Lung microvascular endothelial cell (primary cell): ENCODE results near the gene PBRM1. TPM values are rescaled to one million over a fixed set of nuclear protein-coding genes. Genes with fewer than 3 reads are reported as not detected.
"Not testable (repeated sequence)": the region's sequence is repeated elsewhere in the genome, so short reads cannot be mapped to it uniquely, and the experiment has no call there.

ENCODE experiments used
- DNase-seq, 2 donors: peaks; one replicate each; pipeline versions ENCODE4 v3.0.0 to v3.0.0-alpha.2; 2010; ENCODE audit warnings: low read depth in 2 of 2
- total RNA-seq: library from RNA; depleted of rRNA; stranded (reverse); fragments of >200 nt; gene quantifications from 2 replicates; pipeline ENCODE4 v1.2.1, GENCODE V29; 2014

Gene PBRM1
- total RNA-seq, result 42.7 and 53.2 TPM in 2 replicates

DNA sequence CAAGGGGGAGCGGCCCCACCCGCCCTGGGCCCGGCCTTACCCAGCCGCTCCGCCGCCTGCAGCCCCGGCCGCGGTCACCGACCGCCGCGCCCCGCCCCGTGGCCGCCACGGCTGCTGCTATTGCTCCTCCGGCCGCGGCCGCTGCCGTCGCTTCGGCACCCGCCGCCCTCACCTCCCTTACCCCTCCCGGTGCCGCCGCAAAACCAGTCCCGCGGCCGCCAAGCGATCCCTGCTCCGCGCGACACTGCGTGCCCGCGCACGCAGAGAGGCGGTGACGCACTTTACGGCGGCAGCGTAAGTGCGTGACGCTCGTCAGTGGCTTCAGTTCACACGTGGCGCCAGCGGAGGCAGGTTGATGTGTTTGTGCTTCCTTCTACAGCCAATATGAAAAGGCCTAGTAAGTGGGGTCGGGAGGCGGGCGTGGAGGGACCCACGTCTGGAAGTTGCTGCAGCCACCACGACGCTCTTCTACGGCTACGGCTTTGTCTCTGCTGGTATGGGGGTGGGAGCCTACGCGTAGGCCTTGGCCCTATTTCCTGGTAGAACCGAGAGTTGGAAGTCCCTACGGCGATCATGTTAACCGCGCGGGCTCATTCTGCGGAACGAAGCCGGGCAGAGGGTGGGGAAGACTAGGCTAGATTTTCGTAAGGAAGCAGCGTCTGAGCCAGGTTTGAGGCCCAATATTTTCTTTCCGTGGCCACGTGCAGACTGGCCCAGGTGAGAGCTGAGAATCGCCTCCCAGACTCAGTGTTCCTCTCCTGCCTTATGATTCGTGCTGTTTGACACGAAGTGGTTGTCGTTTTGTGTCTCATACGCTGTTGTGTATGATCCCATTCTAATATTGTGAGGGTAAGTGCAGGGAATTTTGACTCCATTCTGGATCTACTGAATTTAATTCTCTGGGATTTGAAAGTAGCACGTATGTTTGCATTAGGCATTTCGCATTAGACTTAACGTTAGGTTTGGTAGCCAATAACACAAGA, at the start of gene PBRM1, which contains the start of gene GNL3:
Gene PBRM1 (minus strand): TSS at position 205 of the 983 bp plus-strand sequence.
Gene GNL3 (plus strand): TSS at position 324 of the 983 bp plus-strand sequence. CDS start 61 bp downstream, at position 385.
- DNase-seq, result peak; percentile 97 to 98

DNA sequence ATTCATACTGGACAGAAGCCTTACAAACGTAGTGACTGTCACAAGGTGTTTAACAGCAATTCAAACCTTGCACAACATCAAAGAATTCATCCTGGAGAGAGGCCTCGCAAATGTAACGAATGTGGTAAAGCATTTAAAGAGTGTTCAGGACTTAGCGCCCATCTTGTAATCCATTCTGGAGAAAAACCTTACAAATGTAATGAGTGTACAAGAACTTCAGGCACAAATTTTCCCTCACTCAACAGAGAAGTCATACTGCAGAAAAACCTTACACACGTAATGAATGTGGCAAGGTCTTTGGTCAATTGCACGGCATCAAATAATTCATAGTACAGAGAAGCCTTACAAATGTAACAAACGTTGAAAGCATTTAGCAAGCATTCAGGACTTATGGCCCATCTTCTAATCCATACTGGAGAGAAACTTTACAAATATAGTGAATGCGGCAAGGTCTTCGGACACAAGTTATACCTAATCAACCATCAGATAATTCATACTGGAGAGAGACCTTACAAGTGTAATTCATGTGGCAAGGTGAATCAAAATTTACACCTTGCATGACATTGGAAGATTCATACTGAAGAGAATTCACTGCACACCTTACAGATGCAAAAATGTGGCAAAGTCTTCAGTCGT, 47.7 kb upstream of the PBRM1 start:
- no peak for DNase-seq

DNA sequence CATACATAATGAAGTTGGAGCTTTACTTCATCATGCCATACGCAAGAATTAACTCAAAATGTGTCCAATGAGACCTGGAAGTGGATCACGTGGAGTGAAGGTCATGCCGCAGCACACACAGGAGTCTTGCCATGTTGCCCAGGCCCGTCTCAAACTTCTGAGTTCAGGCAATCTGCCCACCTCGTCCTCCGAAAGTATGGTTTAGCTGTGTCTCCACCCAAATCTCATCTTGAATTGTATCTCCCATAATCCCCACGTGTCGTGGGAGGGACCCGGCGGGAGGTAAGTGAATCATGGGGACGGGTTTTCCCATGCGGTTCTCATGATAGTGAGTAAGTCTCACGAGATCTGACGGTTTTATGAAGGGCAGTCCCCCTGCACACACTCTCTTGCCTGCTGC, 45.9 kb upstream of the PBRM1 start:
- DNase-seq, result no peak

DNA sequence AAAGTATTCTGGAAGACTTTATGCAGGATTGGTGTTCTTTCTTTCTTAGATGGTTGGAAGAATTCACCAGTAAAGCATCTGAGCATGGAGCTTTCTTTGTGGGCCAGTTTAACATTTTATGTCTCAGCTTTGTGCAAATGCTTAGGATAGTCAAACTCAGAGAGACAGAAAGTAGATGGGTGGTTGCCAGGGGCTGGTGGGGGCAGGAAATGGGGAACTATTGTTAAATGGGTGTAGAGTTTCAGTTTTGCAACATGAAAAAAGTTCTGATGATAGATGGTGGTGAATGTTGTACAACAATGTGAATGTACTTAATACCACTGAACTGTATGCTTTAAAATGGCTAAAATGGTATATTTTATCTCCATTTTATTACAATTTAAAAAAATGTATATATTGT, 45.0 kb upstream of the PBRM1 start:
- DNase-seq, result peak; percentile 6 to 82

DNA sequence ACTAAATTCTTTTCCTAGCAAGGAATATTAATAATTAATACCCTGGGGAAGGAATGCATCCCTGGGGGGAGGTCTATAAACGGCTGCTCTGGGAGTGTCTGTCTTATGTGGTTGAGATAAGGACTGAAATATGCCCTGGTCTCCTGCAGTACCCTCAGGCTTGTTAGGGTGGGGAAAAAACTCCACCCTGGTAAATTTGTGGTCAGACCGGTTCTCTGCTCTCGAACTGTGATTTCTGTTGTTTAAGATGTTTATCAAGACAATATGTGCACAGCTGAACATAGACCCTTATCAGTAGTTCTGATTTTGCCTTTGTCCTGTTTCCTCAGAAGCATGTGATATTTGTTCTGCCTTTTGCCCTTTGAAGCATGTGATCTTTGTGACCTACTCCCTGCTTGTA, 43.0 kb upstream of the PBRM1 start:
- not testable (repeated sequence) for DNase-seq

DNA sequence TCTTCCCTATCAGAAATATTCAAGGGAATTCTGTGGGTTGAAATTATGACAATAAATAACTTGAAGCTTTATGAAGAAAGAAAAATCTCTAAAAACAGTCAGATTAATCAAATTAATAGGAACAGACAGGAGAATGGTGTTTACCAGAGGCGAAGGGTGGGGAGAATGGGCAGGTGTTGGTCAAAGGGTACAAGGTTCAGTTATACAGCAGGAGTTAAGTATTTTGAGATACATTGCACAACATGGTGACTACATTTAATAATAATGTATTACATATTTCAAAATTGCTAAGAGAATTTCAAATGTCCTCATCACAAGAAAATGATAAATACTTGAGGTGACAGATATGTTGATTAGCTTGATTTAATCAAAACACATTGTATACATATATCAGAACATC, 38.8 kb upstream of the PBRM1 start:
- no peak for DNase-seq

DNA sequence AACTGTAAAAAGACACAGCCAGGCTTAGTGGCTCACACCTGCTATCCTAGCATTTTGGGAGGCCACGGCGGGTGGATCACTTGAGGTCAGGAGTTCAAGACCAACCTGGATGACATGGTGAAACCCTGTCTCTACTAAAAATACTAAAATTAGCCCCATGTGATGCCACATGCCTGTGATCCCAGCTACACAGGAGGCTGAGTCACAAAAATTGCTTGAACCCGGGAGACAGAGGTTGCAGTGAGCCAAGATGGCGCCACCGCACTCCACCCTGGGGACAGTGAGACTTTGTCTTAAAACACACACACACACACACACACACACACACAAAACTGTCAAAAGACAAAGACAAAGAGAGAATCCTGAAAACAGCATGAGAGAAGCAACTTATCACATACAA, 38.2 kb upstream of the PBRM1 start:
- no peak for DNase-seq

DNA sequence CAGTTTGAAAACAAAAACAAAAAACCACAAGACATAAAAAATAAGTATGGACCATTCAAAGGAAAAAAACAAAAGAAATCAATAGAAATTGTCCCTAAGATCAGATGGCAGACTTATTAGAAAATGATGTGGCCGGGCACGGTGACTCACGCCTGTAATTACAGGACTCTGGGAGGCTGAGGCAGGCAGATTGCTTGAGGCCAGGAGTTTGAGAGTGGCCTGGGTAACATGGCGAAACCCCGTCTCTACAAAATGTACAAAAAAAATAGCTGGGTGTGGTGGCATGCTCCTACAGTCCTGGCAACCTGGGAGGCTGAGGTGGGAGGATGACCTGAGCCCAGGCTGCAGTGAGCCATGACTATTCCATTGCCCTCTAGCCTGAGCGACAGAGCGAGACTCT, 36.8 kb upstream of the PBRM1 start:
- no peak for DNase-seq

DNA sequence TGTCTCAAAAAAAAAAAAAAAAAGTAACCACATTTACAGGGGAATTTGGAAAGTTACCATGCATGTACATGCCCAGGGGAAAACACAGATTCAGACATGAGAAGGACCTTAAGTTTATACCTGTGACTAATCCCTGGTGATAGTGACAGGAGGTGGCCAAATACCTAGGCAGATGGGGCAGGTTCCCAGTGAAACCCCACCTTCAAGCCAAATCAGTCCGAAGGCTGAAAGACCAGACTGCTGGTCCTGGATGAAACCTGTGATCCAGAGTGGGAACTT, 36.0 kb upstream of the PBRM1 start:
- DNase-seq, result no peak

DNA sequence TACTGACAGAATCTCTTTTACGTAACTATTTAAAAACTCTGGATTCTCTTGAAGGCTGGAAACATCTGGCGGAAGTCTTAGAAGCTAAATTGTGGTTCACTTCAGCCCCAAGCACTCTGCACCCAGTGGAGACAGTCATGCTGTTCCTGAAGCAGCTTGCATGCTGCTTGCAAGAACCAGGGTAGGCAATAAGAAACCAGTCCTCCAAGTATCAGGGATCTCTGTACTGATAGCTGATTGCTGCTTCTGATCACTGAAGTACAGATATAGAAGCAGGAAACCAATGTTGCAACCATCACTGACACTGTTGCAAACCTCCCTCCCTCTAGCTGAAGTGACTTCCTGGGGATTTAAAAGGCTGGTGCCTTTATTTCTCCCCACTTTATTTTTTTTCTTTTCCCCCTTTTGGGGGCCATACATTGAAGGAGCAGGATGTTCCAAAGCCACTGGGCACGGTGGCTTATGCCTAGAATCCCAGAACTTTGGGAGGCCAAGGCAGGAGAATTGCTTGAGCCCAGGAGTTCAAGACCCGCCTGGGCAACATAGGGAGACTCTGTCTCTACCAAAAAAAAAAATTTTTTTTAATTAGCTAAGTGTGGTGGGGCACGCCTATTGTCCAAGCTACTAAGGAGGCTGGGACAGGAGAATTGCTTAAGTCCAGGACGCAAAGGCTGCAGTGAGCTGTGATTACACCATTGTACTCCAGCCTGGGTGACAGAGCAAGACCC, 35.5 kb upstream of the PBRM1 start:
- DNase-seq, result no peak

DNA sequence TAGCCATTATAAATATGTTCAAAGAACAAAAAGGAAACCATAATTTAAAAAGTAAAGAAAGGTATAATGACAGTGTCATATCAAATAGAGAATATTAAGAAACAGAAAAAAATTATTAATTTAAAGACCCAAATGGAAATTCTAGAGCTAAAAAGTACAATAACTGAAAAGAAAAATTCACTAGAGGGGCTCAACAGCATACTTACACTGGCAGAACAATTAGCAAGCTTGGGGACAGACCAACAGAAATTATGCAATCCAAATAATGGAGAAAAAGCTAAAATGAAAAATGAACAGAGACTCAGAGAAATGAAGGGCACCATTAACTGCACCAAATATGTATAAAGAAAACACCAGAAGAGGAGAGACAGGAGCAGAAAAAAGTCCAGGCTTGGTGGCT, 33.9 kb upstream of the PBRM1 start:
- no peak for DNase-seq

DNA sequence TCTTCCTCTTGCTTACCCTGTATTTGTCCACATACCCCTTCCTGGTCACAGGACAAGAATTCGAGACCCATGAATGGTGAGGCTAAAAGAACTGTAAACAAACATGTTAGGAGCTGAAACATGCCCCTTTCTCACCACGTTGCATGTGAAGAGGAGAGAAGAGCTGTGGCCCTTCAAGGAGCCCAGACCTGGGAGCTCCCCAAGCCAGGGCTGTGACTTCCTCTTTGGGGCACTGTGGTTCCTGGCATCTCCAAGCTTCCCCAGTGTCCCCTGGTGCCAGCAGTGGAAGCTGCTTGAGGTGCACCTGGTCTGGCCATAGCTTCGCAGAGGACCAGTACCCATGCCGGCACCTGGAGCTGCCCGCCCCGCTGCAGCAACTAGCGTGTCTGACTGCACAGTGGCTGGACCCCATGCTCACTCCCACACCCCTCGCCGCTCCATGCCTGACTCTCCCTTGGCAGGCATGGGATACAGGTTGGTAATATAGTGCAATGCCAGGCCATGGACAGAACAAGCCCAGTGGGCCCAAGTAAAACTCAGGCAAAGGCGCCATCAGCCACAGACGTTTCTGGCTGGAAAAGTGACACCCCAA, 30.1 kb upstream of the PBRM1 start:
- no peak for DNase-seq

DNA sequence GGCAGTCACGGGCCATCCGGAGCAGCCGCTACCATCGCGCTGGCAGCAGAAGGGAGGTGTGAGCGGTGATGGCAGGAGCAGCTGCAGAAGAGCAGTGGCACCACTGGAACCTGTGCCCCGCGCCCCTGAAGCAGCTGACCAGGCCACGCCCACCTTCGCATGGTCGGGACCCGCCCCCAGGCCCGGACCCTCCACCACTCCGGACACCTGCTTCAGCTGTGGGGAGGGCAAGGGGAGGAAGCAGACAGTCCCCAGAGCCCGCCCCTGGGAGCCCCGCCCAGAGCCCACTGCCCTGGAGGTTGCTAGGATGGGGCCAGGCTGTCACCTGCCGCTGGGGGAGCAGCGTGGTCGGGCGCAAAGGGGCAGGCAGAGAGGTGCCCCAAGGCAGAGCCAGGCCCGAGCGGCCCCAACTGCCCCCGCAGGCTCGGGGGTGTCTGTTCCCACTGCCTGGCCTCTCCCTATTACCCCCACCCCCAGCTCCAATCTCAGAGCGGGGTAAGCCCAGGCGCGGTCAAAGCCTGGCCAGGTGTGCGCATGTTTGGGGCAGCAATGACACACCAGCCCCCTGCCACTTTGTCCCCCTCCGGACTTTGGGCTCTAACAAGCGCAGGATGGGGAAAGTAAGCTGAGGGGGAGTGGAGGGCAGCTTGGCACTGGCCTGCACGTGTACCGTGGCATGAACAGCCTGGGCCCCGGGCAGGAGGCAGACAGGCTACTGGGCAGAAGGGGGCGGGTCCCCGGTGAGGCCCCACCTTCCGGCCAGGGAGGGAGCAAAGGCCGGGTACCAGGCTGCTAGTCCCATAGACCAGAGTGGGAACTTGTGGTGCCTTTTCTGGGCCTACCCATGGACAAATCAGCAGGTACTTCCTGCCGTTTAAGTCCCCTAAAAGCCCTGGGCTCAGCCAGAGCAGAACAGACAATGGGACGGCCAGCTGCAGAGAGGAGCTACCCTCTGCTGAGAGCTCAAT, 28.9 kb upstream of the PBRM1 start:
- DNase-seq, result no peak

DNA sequence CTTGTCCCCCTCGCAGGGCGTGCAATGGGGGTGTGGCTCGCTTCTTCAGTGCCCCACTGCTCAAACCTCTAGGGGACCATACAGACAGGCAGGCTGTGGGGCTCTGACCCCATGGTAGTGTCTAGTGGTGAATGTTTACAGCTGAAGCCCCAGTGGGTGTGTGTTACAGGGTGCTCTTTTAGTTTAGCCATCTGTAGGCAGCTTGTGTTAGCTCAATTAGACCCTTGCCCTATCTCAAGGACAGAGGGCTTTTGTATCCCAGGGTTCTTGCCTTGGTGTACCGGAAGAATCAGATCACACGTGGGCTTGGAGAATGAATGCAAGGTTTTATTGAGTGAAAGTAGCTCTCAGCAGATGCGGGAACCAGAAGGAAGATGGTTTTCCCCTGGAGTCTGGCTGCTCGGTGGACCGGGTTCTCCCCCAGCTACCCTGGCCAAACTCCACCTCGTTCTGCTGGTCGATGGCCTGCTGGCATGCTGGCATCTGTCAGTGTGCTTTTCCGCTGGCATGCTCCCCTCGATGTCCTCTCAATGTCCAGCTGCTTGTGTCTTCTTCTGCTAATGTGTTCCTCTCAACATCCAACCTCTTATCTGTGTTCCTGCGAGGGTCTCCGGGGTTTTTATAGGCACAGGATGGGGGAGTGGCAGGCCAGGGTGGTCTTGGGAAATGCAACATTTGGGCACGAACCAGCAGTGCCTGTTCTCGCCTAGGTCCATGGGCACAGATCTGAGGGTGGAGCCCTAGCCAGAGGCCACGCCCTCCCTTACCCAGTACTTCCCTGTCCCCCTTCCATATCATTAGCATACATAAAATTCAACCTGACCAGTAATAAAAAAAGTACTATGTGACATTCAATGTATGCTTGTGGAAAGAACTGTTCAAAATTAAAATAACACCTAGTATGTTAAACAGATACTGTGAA, 26.8 kb upstream of the PBRM1 start:
- no peak for DNase-seq

DNA sequence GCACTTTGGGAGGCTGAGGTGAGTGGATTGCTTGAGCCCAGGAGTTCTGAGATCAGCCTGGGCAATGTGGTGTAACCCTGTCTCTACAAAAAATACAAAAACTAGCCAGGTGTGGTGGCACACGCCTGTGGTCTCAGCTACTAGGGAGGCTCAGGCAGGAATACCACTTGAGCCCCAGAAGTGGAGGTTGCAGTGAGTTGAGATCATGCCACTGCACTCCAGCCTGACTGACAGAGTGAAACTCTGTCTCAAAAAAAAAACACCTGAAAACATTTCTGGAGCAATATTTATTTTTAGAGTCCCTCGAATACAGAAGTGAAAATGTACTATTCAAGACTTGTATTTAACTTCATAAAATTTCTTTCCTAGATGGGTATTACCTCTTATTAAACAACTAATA, 24.8 kb upstream of the PBRM1 start:
- no peak for DNase-seq

DNA sequence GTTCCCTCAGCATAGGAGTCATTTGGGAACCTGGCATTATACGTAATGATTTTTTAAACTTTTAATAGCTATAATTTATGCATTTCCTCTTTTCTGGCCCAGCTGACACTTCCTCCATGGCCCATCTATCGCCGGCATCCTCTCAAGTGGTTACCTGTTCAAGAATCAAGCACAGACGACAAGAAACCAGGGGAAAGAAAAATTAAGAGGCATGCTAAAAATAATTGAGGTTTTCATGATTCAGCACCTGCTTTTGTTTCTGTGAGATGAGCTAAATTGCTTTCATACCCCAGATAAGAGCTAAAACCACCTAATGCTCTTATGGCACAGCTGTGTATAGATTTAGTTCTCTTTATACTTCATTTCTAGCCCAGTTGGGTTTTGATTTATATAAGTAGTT, 21.9 kb upstream of the PBRM1 start:
- DNase-seq, result no peak

DNA sequence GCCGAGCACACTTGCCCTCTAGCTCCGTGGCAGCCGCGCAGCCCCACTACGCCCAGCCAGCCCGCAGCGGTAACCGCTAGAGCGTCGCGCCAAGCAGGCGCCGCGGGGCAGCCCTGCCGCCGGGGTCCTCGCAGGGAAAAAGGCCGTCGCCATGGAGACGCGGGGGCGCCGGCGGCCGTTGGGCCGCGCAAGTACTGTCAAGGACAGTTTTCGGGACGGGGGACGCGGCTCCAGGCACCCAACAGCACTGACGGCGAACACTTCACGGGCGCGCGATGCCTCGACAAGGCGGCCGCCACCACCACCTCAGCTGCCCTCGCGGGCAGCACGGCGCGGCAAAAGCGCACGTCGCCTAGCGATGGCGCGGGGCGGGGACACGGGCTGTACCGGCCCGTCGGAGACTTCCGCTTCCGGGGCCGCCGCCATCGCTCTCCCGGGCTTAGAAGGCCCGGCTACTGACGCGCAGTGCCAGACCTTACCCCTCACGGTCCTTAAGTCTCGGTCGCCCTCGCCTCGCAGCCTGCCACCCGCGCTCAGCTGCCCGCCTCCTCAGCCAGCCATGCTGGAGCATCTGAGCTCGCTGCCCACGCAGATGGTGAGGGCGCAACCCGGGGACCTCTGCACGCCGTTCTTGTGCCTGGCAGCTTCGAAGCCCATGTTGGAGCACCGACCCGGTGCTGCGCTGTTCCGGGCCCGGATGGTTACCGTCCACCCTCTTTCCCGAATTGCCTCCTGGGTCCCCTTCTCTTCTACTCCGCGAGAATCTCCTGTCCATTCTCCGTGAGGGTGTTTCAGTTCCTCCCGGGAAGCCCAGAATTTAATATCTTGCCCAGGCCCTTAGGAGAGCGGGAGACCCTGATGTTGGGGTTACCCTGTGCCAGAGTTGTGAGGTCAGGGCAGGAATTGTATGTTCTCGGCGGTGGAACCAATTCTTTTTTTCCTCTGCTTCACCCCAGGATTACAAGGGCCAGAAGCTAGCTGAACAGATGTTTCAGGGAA, 20.3 kb upstream of the PBRM1 start, which contains the start of the genes GLT8D1 and SPCS1:
Gene GLT8D1 (minus strand): TSS at position 104 of the 999 bp plus-strand sequence. CDS start 5,331 bp downstream, outside the sequence.
Gene SPCS1 (plus strand): TSS at position 419 of the 999 bp plus-strand sequence. CDS start 141 bp downstream, at position 560.
- peak; percentile 88 to 91 for DNase-seq

DNA sequence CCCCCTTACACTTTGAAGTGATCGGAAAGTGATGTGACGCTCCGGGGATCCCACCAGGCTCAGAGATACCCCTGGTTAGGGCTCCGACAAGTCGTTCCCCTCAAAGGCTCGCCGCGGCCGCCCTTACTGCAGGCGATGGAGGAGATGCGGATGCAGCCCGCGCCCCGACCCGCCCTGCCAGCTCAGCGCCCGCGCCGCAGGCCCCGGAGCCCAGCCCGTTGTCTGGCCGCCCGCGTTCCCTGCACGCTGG, 19.6 kb upstream of the PBRM1 start:
- DNase-seq, result no peak
